Uterus (tissue), 4 donors: ENCODE data around the gene CDC5L. TPM values are rescaled to one million over a fixed set of nuclear protein-coding genes. Genes with fewer than 3 reads are reported as not detected.

Source experiments
- DNase-seq, 2 donors: peaks; one replicate each; pipeline ENCODE4 v3.0.0-alpha.2; 2019 to 2020
- H3K27ac ChIP-seq, 2 donors: fragments of 200-600 bp; sonication (generic); 1 replicate in 1 of 2; 2 replicates in 1 of 2; pipeline ENCODE4 v1.5.1; 2016 to 2018
- H3K27me3 ChIP-seq, 2 donors: fragments of 200-600 bp; sonication (generic); one replicate each; pipeline ENCODE4 v1.5.1; 2018 to 2019; ENCODE audit warnings: control low read depth in 1 of 2
- H3K36me3 ChIP-seq, 2 donors: fragments of 200-600 bp; sonication (generic); one replicate each; pipeline ENCODE4 v1.5.1; 2019; ENCODE audit warnings: control low read depth in 1 of 2
- H3K4me1 ChIP-seq, 2 donors: fragments of 200-600 bp; sonication (generic); one replicate each; pipeline ENCODE4 v1.5.1; 2018 to 2019; ENCODE audit warnings: control low read depth in 1 of 2
- H3K4me3 ChIP-seq, 2 donors: fragments of 200-600 bp; sonication (generic); 1 replicate in 1 of 2; 2 replicates in 1 of 2; pipeline ENCODE4 v1.5.1; 2018 to 2019; ENCODE audit warnings: mild to moderate bottlenecking in 1 of 2
- H3K9me3 ChIP-seq, 2 donors: fragments of 200-600 bp; sonication (generic); one replicate each; pipeline ENCODE4 v1.5.1; 2019; ENCODE audit warnings: control low read depth in 1 of 2
- CTCF ChIP-seq, 4 experiments: fragments of 200-600 bp in 2 of 4; fragments of 450-650 bp in 2 of 4; sonication (generic) in 2 of 4; IDR thresholded peaks; one replicate each; pipeline ENCODE4 v1.5.1; 2016 to 2019; ENCODE audit warnings: antibody characterized with exemption in 4 of 4, mild to moderate bottlenecking in 2 of 4, moderate library complexity in 1 of 4
- POLR2A ChIP-seq, 2 donors: fragments of 450-650 bp; IDR thresholded peaks; one replicate each; pipeline ENCODE4 v1.6.1; 2016; ENCODE audit warnings: antibody characterized with exemption in 2 of 2, mild to moderate bottlenecking in 1 of 2, moderate library complexity in 1 of 2
- intact Hi-C: fragments of 100-400 bp; cut with DNase I; formaldehyde crosslinking; loops from one replicate; pipeline ENCODE4 v1.15.1; 2023; ENCODE audit warnings: low total_unique reads
- total RNA-seq, 4 donors: library from RNA; depleted of rRNA in 3 of 4; stranded (reverse); fragments of >200 nt in 3 of 4; gene quantifications; one replicate each; pipeline versions ENCODE4 v1.1.0 to v1.2.4, GENCODE V29; 2014 to 2023
- donor health status: DM: yes; HTN: yes; CAD: no.

CDC5L gene
- total RNA-seq, 4 donors from 2014 or later: 8.7 to 42.0 (median 20.0) TPM

- H3K27ac ChIP-seq: no peak overlapping the region
- TF ChIP-seq POLR2A (IDR thresholded peaks at IDR 0.05) (no peak), CTCF (IDR thresholded peaks at IDR 0.05) (no peak)
- no peaks in the 10 kb centered on the region for H3K36me3 ChIP-seq
- intact Hi-C loops: no loop called here
- H3K4me3 ChIP-seq: no peak overlapping the region
- no peak for DNase-seq
- H3K27me3 ChIP-seq: no peaks in the 10 kb centered on the region
- no peaks in the 10 kb centered on the region for H3K4me1 ChIP-seq
- no peaks in the 10 kb centered on the region for H3K9me3 ChIP-seq
These were observed 81.3 kb downstream of the CDC5L start for GRCh38 chr6:44468835-44469234.

- Histone ChIP-seq H3K27me3 (no peaks in the 10 kb centered on the region), H3K27ac (no peak overlapping the region), H3K9me3 (no peaks in the 10 kb centered on the region), H3K4me1 (no peaks in the 10 kb centered on the region), H3K36me3 (no peaks in the 10 kb centered on the region), H3K4me3 (no peak overlapping the region)
- TF ChIP-seq CTCF (IDR thresholded peaks at IDR 0.05): no peak
- no peak for TF ChIP-seq POLR2A (IDR thresholded peaks at IDR 0.05)
- no peak for DNase-seq
- intact Hi-C loops: no loop called here
These were observed 82.6 kb downstream of the CDC5L start for GRCh38 chr6:44470115-44470464.

- TF ChIP-seq POLR2A (IDR thresholded peaks at IDR 0.05) (no peak), CTCF (IDR thresholded peaks at IDR 0.05) (no peak)
- no peak overlapping the region for H3K4me3 ChIP-seq
- no peak overlapping the region for H3K27ac ChIP-seq
- no peaks in the 10 kb centered on the region for H3K9me3 ChIP-seq
- DNase-seq: no peak
- H3K36me3 ChIP-seq: no peaks in the 10 kb centered on the region
- intact Hi-C loops: no loop called here
- H3K27me3 ChIP-seq: no peaks in the 10 kb centered on the region
- no peaks in the 10 kb centered on the region for H3K4me1 ChIP-seq
These were observed 83.2 kb downstream of the CDC5L start for GRCh38 chr6:44470746-44471145.

GRCh38 chr6:44471271-44471981 lies 83.9 kb downstream of the CDC5L start:
- Histone ChIP-seq H3K4me1 (no peaks in the 10 kb centered on the region), H3K36me3 (no peaks in the 10 kb centered on the region), H3K9me3 (no peaks in the 10 kb centered on the region), H3K27ac (no peak overlapping the region), H3K4me3 (no peak overlapping the region), H3K27me3 (no peaks in the 10 kb centered on the region)
- intact Hi-C loops: no loop called here
- DNase-seq: no peak
- no peak for TF ChIP-seq CTCF (IDR thresholded peaks at IDR 0.05)
- TF ChIP-seq POLR2A (IDR thresholded peaks at IDR 0.05): no peak

- Histone ChIP-seq H3K9me3 (no peaks in the 10 kb centered on the region), H3K27ac (no peak overlapping the region), H3K4me3 (no peak overlapping the region), H3K4me1 (no peaks in the 10 kb centered on the region), H3K27me3 (no peaks in the 10 kb centered on the region), H3K36me3 (no peaks in the 10 kb centered on the region)
- no peak for TF ChIP-seq CTCF (IDR thresholded peaks at IDR 0.05)
- TF ChIP-seq POLR2A (IDR thresholded peaks at IDR 0.05): no peak
- intact Hi-C loops: no loop called here
- no peak for DNase-seq
These were observed 84.9 kb downstream of the CDC5L start for GRCh38 chr6:44472250-44472945.
